ENCODE results near the gene HDAC1. TPM values are rescaled to one million over a fixed set of nuclear protein-coding genes. Genes with fewer than 3 reads are reported as not detected.
"Not testable (repeated sequence)": the region's sequence is repeated elsewhere in the genome, so short reads cannot be mapped to it uniquely, and the experiment has no call there.

Gene HDAC1
- total RNA-seq, 3 donors from 2014 or later: 143 to 208 (median 203) TPM

- TF ChIP-seq CTCF (IDR thresholded peaks at IDR 0.05): no peak
- H3K9me3 ChIP-seq: no peaks in the 10 kb centered on the region
- intact Hi-C loops (cut with DNase I, micrococcal nuclease): no loop called here
- peak; percentile 43 to 74 (median 64) for DNase-seq
- ATAC-seq: peak; percentile 85
- H3K4me3 ChIP-seq: no peak overlapping the region
- H3K4me1 ChIP-seq (ENCODE audit: low read depth): peaks cover 4% of the 10 kb centered on the region
- no peaks in the 10 kb centered on the region for H3K36me3 ChIP-seq (ENCODE audit: low read depth)
Measured at GRCh38 chr1:32273391-32274208, 18.3 kb upstream of the HDAC1 start.

DNA sequence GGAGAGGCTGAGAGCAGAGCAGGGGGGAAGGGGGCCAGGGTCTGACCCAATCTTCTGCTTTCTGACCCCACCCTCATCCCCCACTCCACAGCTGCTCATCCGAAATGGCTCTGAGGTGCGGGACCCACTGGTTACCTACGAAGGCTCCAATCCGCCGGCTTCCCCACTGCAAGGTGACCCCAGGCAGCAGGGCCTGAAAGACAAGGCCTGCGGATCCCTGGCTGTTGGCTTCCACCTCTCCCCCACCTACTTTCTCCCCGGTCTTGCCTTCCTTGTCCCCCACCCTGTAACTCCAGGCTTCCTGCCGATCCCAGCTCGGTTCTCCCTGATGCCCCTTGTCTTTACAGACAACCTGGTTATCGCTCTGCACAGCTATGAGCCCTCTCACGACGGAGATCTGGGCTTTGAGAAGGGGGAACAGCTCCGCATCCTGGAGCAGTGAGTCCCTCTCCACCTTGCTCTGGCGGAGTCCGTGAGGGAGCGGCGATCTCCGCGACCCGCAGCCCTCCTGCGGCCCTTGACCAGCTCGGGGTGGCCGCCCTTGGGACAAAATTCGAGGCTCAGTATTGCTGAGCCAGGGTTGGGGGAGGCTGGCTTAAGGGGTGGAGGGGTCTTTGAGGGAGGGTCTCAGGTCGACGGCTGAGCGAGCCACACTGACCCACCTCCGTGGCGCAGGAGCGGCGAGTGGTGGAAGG lies 17.1 kb upstream of the HDAC1 start:
- ATAC-seq (no peak), DNase-seq (no peak)
- intact Hi-C loops (cut with DNase I, micrococcal nuclease): no loop called here
- Histone ChIP-seq H3K36me3 (ENCODE audit: low read depth) (no peaks in the 10 kb centered on the region), H3K9me3 (no peaks in the 10 kb centered on the region), H3K4me3 (no peak overlapping the region), H3K4me1 (ENCODE audit: low read depth) (peaks cover 4% of the 10 kb centered on the region)
- no peak for TF ChIP-seq CTCF (IDR thresholded peaks at IDR 0.05)

GRCh38 chr1:32275424-32275823 lies 16.5 kb upstream of the HDAC1 start:
- intact Hi-C loops (cut with DNase I, micrococcal nuclease): no loop called here
- ATAC-seq (peak; percentile 65), DNase-seq (peak; percentile 43 to 71 (median 64))

DNA sequence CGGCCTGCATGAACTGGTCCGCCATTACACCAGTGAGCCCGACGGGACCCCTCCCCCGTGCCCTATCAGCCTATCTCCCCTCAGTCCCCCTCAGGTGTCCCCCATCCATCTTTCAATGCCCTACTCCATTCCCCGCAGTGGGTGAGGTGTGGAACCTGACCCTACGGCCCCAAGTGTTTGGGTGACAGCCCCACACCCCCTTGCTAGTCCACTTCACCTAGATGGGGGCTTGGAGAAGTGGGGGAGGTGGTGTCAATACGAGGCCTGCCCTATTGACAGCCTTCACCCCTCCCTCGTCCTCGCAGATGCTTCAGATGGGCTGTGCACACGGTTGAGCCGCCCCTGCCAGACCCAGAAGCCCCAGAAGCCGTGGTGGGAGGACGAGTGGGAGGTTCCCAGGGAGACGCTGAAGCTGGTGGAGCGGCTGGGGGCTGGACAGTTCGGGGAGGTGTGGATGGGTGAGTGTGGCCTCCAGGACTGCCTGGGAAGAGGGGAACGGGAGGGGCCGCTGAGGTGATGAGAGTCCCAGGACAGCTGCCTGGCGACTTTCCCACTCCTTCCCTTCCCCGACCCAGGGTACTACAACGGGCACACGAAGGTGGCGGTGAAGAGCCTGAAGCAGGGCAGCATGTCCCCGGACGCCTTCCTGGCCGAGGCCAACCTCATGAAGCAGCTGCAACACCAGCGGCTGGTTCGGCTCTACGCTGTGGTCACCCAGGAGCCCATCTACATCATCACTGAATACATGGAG lies 15.7 kb upstream of the HDAC1 start:
- DNase-seq (no peak), ATAC-seq (no peak)
- no peak for TF ChIP-seq CTCF (IDR thresholded peaks at IDR 0.05)
- Histone ChIP-seq H3K36me3 (ENCODE audit: low read depth) (no peaks in the 10 kb centered on the region), H3K9me3 (no peaks in the 10 kb centered on the region), H3K4me1 (ENCODE audit: low read depth) (peaks cover 4% of the 10 kb centered on the region), H3K4me3 (no peak overlapping the region)
- intact Hi-C loops (cut with DNase I, micrococcal nuclease): no loop called here

More at GRCh38 chr1:32275424-32275823, 16.5 kb upstream of the HDAC1 start:
- Histone ChIP-seq H3K4me3 (no peak overlapping the region), H3K36me3 (ENCODE audit: low read depth) (no peaks in the 10 kb centered on the region), H3K9me3 (no peaks in the 10 kb centered on the region), H3K4me1 (ENCODE audit: low read depth) (peaks cover 4% of the 10 kb centered on the region)
- no peak for TF ChIP-seq CTCF (IDR thresholded peaks at IDR 0.05)

- H3K4me1 ChIP-seq (ENCODE audit: low read depth); intact Hi-C loops (cut with DNase I, micrococcal nuclease); ATAC-seq; H3K4me3 ChIP-seq; DNase-seq; H3K9me3 ChIP-seq; H3K36me3 ChIP-seq (ENCODE audit: low read depth): not testable (repeated sequence)
Measured at GRCh38 chr1:32284777-32285176, 7.1 kb upstream of the HDAC1 start.
